Transverse colon (tissue), 3 donors: ENCODE results near the gene SFMBT1.

Source experiments
- CTCF ChIP-seq, 5 experiments: fragments of 200-600 bp in 3 of 5; fragments of 450-650 bp in 2 of 5; sonication (generic) in 3 of 5; IDR thresholded peaks; 1 replicate in 2 of 5; 2 replicates in 3 of 5; pipeline ENCODE4 v1.5.1; 2016 to 2017; ENCODE audit warnings: antibody characterized with exemption in 5 of 5, inconsistent platforms in 3 of 5, mild to moderate bottlenecking in 2 of 5, moderate library complexity in 1 of 5
- EP300 ChIP-seq: sonication (generic); formaldehyde crosslinking; IDR thresholded peaks from one replicate; pipeline ENCODE4 v1.6.1; 2017; ENCODE audit warnings: antibody characterized with exemption, low read depth

- TF ChIP-seq CTCF (IDR thresholded peaks at IDR 0.05): no peak
- no peak for TF ChIP-seq EP300
Observed at GRCh38 chr3:52895418-52895817, 150.5 kb downstream of the SFMBT1 start.
